ENCODE results near the gene CD63.

- TF ChIP-seq CTCF (IDR thresholded peaks at IDR 0.05; ENCODE audit: low read depth, low read length) (no peak), POLR2A (IDR thresholded peaks at IDR 0.05; ENCODE audit: extremely low read depth, insufficient read length) (no peak)
Measured at GRCh38 chr12:55712700-55713415, 16.0 kb downstream of the CD63 start.

Measured in NB4 (cell line).